ENCODE measurements around the gene NKD2.

GRCh38 chr5:1080432-1080831 is 71.8 kb downstream of the NKD2 start:
- no peak for TF ChIP-seq CTCF (IDR thresholded peaks at IDR 0.05 in 8 of 11, conservative IDR thresholded peaks at IDR 0.05 in 3 of 11)
- no peak for TF ChIP-seq POLR2A (IDR thresholded peaks at IDR 0.05)
- peak in 2 of 3 donors; percentile 52 to 70 for TF ChIP-seq POLR2AphosphoS5 (IDR thresholded peaks at IDR 0.05)
